SK-N-SH treated with all-trans-retinoic acid at 6 μM for 48 hours (cell line): ENCODE results near the gene TOM1L2.

Source experiments
- ATAC-seq: fragments of 200-7000 bp; cut with Tn5 transposase; 3 replicates; pipeline ENCODE4 v1.9.1; 2020; ENCODE audit warnings: mild to moderate bottlenecking, moderate library complexity
- ARNTL ChIP-seq: fragments of 450-650 bp; formaldehyde crosslinking; IDR thresholded peaks from 2 replicates; pipeline ENCODE4 v1.5.0; 2020; ENCODE audit warnings: low read depth, mild to moderate bottlenecking, moderate library complexity, borderline replicate concordance
- BACH2 ChIP-seq: fragments of 250-450 bp; sonication (Bioruptor Pico); IDR thresholded peaks from 2 replicates; pipeline ENCODE4 v1.9.0; 2021; ENCODE audit warnings: mild to moderate bottlenecking, borderline replicate concordance
- CSDC2 ChIP-seq: fragments of 250-450 bp; sonication (Bioruptor Pico); IDR thresholded peaks from 2 replicates; pipeline ENCODE4 v1.5.0; 2020; ENCODE audit warnings: mild to moderate bottlenecking, moderate library complexity
- ESRRG ChIP-seq: fragments of 250-450 bp; sonication (Bioruptor Pico); IDR thresholded peaks from 2 replicates; pipeline ENCODE4 v1.6.1; 2021; ENCODE audit warnings: mild to moderate bottlenecking
- ISL1 ChIP-seq: fragments of 250-450 bp; sonication (Bioruptor Pico); IDR thresholded peaks from 2 replicates; pipeline ENCODE4 v2.1.2; 2022; ENCODE audit warnings: mild to moderate bottlenecking, moderate library complexity
- PPARA ChIP-seq: fragments of 250-450 bp; sonication (Bioruptor Pico); IDR thresholded peaks from 2 replicates; pipeline ENCODE4 v1.5.0; 2020; ENCODE audit warnings: mild to moderate bottlenecking, borderline replicate concordance
- SNAI2 ChIP-seq: fragments of 250-450 bp; sonication (Bioruptor Pico); IDR thresholded peaks from 2 replicates; pipeline ENCODE4 v1.5.0; 2020; ENCODE audit warnings: mild to moderate bottlenecking, moderate library complexity
- TCF4 ChIP-seq: fragments of 250-450 bp; sonication (Bioruptor Pico); IDR thresholded peaks from 2 replicates; pipeline ENCODE4 v1.8.0; 2021; ENCODE audit warnings: mild to moderate bottlenecking, moderate library complexity, borderline replicate concordance
- TOX ChIP-seq: fragments of 250-450 bp; sonication (Bioruptor Pico); IDR thresholded peaks from 2 replicates; pipeline ENCODE4 v1.8.0; 2021; ENCODE audit warnings: mild to moderate bottlenecking, moderate library complexity, borderline replicate concordance
- ZFP3 ChIP-seq: fragments of 250-450 bp; sonication (Bioruptor Pico); IDR thresholded peaks from 2 replicates; pipeline ENCODE4 v1.5.0; 2020; ENCODE audit warnings: mild to moderate bottlenecking, moderate library complexity
- ZFP30 ChIP-seq: fragments of 450-650 bp; formaldehyde crosslinking; IDR thresholded peaks from 2 replicates; pipeline ENCODE4 v1.5.0; 2022; ENCODE audit warnings: mild to moderate bottlenecking, moderate library complexity
- ZNF565 ChIP-seq: fragments of 450-650 bp; formaldehyde crosslinking; conservative IDR thresholded peaks from 2 replicates; pipeline ENCODE4 v1.5.0; 2020; ENCODE audit warnings: low read depth, mild to moderate bottlenecking, moderate library complexity
- ZNF70 ChIP-seq: fragments of 450-650 bp; formaldehyde crosslinking; IDR thresholded peaks from 2 replicates; pipeline ENCODE4 v1.5.0; 2020; ENCODE audit warnings: mild to moderate bottlenecking, moderate library complexity
- ZNF8 ChIP-seq: fragments of 450-650 bp; formaldehyde crosslinking; IDR thresholded peaks from 2 replicates; pipeline ENCODE4 v1.5.0; 2020; ENCODE audit warnings: mild to moderate bottlenecking, moderate library complexity
- TF ChIP-seq, protein P1 (sequence below): fragments of 250-450 bp; sonication (Bioruptor Pico); IDR thresholded peaks from 2 replicates; pipeline ENCODE4 v1.8.0; 2021; ENCODE audit warnings: low read depth, mild to moderate bottlenecking, moderate library complexity, borderline replicate concordance
- TF ChIP-seq, protein P2 (sequence below): fragments of 250-450 bp; sonication (Bioruptor Pico); IDR thresholded peaks from 2 replicates; pipeline ENCODE4 v1.8.0; 2020; ENCODE audit warnings: mild to moderate bottlenecking, moderate library complexity, borderline replicate concordance
- TF ChIP-seq, protein P3 (sequence below): fragments of 250-450 bp; sonication (Bioruptor Pico); IDR thresholded peaks from 2 replicates; pipeline ENCODE4 v1.5.1; 2020; ENCODE audit warnings: low read depth, mild to moderate bottlenecking, moderate library complexity
- TF ChIP-seq, protein P4 (sequence below): fragments of 250-450 bp; sonication (Bioruptor Pico); IDR thresholded peaks from 2 replicates; pipeline ENCODE4 v1.5.1; 2021; ENCODE audit warnings: mild to moderate bottlenecking, moderate library complexity
- TF ChIP-seq, protein P5 (sequence below): fragments of 250-450 bp; sonication (Bioruptor Pico); IDR thresholded peaks from 2 replicates; pipeline ENCODE4 v1.5.0; 2020; ENCODE audit warnings: mild to moderate bottlenecking, moderate library complexity

TOM1L2 gene

DNA sequence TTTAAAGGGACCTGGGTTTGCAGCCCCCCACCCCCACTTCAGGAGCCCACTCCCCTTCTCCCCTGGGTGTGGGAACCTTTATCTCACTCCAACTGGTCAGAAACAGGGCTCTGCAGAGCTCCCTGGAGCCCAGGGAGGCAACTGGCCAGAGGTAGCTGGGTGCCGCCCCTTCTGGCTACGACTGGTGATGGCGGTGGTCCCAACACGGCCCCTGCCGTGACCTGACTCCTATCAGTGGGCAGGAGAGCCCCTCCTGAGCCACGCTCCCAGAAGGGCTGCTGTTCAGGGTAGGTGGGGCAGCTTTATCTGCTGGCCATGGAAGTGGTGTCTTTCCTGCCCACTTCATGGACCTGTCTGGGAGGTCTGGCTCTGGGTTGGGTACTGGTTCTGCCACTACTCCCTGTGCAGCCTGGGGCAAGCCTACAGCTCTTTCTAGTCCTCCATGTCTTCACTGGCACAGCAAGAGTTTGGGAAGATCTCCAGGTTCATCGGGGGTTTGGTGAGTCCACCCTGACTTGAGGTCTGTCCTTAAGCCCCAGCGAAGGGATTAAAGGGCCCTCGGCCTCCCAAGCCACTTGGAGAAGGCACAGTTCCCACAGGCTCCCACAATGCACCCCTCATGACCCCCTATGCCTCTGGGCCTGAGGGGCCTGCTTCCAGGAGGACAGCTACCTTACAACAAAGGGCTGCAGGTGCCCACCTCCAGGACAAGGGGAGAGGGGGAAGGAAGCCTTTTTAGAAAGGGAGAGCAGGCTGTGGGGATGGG lies 129.9 kb downstream of the TOM1L2 start:
- ATAC-seq = no peak

DNA sequence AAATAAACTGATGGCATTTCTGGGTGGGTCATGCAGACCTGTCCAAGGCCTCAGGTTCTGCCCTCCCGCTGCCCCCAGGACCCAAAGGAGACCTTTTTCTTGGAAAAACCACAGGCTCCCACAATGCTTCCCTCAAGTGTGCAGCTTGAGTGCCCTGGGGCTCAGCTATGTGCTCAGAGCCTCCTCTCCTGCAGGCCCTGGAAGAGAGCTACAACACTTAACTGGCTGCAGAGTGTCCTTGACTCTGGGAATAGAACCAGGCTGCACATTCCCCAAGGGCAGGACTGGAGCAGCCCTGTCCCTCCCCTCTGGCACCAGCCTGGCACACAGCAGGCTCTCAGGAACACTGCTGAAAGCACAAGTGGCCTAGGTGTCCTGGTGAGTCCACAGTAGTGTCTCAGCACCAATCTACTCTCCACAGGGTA lies 130.6 kb downstream of the TOM1L2 start:
- peak; percentile 5 for ATAC-seq
- TF ChIP-seq SNAI2 (CRISPR knock-in tag) (no peak), PPARA (no peak), ZNF70 (no peak), ZFP30 (CRISPR knock-in tag) (no peak), BACH2 (no peak), ISL1 (CRISPR knock-in tag) (no peak), ZNF565 (CRISPR knock-in tag) (no peak), ESRRG (CRISPR knock-in tag) (no peak), TCF4 (CRISPR knock-in tag) (no peak)
- TF ChIP-seq, protein P1, sequence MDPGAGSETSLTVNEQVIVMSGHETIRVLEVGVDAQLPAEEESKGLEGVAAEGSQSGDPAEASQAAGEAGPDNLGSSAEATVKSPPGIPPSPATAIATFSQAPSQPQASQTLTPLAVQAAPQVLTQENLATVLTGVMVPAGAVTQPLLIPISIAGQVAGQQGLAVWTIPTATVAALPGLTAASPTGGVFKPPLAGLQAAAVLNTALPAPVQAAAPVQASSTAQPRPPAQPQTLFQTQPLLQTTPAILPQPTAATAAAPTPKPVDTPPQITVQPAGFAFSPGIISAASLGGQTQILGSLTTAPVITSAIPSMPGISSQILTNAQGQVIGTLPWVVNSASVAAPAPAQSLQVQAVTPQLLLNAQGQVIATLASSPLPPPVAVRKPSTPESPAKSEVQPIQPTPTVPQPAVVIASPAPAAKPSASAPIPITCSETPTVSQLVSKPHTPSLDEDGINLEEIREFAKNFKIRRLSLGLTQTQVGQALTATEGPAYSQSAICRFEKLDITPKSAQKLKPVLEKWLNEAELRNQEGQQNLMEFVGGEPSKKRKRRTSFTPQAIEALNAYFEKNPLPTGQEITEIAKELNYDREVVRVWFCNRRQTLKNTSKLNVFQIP = no peak
- TF ChIP-seq, protein P2, sequence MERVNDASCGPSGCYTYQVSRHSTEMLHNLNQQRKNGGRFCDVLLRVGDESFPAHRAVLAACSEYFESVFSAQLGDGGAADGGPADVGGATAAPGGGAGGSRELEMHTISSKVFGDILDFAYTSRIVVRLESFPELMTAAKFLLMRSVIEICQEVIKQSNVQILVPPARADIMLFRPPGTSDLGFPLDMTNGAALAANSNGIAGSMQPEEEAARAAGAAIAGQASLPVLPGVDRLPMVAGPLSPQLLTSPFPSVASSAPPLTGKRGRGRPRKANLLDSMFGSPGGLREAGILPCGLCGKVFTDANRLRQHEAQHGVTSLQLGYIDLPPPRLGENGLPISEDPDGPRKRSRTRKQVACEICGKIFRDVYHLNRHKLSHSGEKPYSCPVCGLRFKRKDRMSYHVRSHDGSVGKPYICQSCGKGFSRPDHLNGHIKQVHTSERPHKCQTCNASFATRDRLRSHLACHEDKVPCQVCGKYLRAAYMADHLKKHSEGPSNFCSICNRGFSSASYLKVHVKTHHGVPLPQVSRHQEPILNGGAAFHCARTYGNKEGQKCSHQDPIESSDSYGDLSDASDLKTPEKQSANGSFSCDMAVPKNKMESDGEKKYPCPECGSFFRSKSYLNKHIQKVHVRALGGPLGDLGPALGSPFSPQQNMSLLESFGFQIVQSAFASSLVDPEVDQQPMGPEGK (CRISPR knock-in tag) = no peak
- TF ChIP-seq, protein P3, sequence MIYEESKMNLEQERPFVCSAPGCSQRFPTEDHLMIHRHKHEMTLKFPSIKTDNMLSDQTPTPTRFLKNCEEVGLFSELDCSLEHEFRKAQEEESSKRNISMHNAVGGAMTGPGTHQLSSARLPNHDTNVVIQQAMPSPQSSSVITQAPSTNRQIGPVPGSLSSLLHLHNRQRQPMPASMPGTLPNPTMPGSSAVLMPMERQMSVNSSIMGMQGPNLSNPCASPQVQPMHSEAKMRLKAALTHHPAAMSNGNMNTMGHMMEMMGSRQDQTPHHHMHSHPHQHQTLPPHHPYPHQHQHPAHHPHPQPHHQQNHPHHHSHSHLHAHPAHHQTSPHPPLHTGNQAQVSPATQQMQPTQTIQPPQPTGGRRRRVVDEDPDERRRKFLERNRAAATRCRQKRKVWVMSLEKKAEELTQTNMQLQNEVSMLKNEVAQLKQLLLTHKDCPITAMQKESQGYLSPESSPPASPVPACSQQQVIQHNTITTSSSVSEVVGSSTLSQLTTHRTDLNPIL (CRISPR knock-in tag) = no peak

More for the DNA sequence above, 129.9 kb downstream of the TOM1L2 start:
- TF ChIP-seq CSDC2 (CRISPR knock-in tag) (no peak), ZNF70 (no peak), ZNF8 (CRISPR knock-in tag) (no peak), TOX (no peak), ZFP30 (CRISPR knock-in tag) (no peak), ZNF565 (CRISPR knock-in tag) (no peak), BACH2 (no peak), TCF4 (CRISPR knock-in tag) (no peak), ISL1 (CRISPR knock-in tag) (no peak), ZFP3 (no peak), ESRRG (CRISPR knock-in tag) (no peak), ARNTL (CRISPR knock-in tag) (no peak), SNAI2 (CRISPR knock-in tag) (no peak)
- TF ChIP-seq, protein P4, sequence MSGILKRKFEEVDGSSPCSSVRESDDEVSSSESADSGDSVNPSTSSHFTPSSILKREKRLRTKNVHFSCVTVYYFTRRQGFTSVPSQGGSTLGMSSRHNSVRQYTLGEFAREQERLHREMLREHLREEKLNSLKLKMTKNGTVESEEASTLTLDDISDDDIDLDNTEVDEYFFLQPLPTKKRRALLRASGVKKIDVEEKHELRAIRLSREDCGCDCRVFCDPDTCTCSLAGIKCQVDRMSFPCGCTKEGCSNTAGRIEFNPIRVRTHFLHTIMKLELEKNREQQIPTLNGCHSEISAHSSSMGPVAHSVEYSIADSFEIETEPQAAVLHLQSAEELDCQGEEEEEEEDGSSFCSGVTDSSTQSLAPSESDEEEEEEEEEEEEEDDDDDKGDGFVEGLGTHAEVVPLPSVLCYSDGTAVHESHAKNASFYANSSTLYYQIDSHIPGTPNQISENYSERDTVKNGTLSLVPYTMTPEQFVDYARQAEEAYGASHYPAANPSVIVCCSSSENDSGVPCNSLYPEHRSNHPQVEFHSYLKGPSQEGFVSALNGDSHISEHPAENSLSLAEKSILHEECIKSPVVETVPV (CRISPR knock-in tag) = no peak
- TF ChIP-seq, protein P3 (CRISPR knock-in tag) = no peak
- TF ChIP-seq, protein P1 = no peak
- TF ChIP-seq, protein P2 (CRISPR knock-in tag) = no peak
- TF ChIP-seq, protein P5, sequence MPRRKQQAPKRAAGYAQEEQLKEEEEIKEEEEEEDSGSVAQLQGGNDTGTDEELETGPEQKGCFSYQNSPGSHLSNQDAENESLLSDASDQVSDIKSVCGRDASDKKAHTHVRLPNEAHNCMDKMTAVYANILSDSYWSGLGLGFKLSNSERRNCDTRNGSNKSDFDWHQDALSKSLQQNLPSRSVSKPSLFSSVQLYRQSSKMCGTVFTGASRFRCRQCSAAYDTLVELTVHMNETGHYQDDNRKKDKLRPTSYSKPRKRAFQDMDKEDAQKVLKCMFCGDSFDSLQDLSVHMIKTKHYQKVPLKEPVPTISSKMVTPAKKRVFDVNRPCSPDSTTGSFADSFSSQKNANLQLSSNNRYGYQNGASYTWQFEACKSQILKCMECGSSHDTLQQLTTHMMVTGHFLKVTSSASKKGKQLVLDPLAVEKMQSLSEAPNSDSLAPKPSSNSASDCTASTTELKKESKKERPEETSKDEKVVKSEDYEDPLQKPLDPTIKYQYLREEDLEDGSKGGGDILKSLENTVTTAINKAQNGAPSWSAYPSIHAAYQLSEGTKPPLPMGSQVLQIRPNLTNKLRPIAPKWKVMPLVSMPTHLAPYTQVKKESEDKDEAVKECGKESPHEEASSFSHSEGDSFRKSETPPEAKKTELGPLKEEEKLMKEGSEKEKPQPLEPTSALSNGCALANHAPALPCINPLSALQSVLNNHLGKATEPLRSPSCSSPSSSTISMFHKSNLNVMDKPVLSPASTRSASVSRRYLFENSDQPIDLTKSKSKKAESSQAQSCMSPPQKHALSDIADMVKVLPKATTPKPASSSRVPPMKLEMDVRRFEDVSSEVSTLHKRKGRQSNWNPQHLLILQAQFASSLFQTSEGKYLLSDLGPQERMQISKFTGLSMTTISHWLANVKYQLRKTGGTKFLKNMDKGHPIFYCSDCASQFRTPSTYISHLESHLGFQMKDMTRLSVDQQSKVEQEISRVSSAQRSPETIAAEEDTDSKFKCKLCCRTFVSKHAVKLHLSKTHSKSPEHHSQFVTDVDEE (CRISPR knock-in tag) = no peak
